LNCAP (cell line): ENCODE results near the gene NT5DC2.

Source experiments
- TF ChIP-seq, protein P1 (sequence below): fragments of 450-650 bp; IDR thresholded peaks from 2 replicates; pipeline ENCODE4 v1.5.1; 2017; ENCODE audit warnings: mild to moderate bottlenecking

Gene NT5DC2

DNA sequence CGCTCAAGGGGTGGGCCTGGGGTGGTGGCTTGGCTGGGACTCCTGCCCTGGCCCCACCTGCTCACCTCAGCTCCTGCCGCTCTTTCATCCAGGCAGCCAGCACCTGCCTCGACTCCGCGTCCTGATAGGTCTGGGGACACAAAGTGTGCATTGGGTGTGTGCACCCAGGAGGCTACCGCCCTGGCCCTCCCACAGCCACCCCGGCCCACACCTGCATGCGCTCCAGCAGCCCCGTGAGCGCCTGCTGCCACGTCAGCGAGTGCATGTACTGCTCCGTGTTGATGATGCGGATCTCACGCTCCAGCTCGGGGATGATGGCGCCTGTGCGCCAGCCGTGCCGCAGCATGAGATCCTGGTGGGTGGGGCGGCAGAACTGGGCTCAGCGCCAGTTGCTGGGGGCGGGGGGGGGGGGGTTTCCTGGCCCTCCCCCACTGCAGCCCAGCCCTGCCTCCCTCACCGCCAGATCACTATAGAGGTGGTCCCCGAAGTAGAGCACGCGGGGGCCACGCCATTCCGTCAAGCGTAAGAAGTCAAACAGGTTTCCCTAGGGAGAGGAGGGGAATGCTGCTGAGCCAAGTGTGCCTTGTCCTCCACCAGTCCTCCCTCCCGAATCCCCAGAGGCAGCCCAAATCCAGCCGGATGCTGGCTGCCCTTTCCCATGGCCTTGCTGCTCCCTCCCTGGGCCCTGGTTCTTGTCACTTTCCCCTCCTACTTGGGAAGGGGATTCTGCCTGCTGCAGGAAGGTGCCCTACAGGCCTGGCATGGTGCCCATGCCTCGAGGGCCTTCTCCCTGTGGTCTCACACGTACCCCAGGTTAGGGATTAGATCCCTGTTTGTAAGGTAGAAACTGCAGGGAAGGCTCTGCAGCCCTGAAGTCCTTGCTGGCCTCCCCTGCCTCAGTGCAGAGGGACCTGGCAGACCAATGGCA, 8.6 kb downstream of the NT5DC2 start:
- TF ChIP-seq, protein P1, sequence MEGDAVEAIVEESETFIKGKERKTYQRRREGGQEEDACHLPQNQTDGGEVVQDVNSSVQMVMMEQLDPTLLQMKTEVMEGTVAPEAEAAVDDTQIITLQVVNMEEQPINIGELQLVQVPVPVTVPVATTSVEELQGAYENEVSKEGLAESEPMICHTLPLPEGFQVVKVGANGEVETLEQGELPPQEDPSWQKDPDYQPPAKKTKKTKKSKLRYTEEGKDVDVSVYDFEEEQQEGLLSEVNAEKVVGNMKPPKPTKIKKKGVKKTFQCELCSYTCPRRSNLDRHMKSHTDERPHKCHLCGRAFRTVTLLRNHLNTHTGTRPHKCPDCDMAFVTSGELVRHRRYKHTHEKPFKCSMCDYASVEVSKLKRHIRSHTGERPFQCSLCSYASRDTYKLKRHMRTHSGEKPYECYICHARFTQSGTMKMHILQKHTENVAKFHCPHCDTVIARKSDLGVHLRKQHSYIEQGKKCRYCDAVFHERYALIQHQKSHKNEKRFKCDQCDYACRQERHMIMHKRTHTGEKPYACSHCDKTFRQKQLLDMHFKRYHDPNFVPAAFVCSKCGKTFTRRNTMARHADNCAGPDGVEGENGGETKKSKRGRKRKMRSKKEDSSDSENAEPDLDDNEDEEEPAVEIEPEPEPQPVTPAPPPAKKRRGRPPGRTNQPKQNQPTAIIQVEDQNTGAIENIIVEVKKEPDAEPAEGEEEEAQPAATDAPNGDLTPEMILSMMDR: no peak

DNA sequence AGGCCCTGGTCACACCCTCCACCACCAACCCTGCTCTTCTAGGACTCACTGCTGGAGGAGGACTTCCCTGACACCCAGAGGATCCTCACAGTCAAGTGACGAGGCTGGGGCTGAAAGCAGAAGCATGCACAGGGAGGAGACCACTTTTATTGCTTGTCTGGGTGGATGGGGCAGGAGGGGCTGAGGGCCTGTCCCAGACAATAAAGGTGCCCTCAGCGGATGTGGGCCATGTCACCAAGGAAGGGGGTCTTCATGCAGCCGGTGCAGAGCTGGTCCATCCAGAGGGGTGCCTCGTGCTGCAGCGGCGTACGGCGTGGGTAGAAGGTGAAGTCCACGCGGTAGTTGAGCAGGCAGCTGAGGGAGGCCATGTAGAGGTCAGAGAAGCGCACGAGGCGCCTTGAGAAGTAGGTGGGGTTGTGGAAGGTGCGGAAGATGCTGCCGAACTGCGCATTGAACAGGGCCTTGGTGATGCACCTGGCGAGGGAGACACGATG, 9.4 kb downstream of the NT5DC2 start:
- TF ChIP-seq, protein P1: no peak

DNA sequence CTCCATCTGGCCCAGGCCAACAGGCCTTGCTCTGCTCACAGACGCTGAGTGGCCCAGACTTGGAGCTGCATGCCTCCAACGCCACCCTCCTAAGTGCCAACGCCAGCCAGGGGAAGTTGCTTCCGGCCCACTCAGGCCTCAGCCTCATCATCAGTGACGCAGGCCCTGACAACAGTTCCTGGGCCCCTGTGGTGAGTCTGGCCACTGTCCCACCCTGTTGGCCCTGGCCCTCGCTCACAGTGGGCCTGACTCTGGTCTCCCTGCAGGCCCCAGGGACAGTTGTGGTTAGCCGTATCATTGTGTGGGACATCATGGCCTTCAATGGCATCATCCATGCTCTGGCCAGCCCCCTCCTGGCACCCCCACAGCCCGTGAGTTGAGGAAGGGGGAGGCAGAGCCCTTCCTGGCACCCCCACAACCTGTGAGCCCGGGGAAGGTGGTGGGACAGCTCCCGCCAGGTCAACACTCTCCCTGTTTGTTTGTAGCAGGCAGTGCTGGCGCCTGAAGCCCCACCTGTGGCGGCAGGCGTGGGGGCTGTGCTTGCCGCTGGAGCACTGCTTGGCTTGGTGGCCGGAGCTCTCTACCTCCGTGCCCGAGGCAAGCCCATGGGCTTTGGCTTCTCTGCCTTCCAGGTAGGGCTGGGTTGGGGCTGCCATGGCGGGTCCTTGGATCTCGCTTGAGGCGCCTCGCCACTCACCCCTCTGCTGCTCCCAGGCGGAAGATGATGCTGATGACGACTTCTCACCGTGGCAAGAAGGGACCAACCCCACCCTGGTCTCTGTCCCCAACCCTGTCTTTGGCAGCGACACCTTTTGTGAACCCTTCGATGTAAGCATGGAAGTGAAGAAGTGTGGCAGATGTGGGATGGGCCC, 10.0 kb downstream of the NT5DC2 start:
- TF ChIP-seq, protein P1: no peak

DNA sequence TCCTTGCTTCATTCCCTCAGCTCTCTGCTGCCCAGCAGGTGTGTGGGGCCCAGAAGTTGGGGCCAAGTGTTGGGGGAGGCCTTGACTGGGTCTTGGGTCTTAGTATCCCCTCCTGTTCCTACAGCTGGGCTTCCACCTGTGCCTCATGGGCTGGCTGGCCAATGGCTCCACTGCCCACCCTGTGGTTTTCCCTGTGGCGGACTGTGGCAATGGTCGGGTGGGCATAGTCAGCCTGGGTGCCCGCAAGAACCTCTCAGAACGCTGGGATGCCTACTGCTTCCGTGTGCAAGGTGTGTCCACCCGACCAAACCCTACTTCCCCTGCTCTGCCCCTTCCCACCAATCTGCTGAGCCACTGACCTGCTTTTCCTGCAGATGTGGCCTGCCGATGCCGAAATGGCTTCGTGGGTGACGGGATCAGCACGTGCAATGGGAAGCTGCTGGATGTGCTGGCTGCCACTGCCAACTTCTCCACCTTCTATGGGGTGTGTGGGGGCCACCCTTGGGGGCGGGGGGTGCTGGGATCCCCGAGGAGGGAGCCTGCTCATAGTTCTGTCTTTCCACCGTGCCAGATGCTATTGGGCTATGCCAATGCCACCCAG, 10.9 kb downstream of the NT5DC2 start:
- TF ChIP-seq, protein P1: no peak

DNA sequence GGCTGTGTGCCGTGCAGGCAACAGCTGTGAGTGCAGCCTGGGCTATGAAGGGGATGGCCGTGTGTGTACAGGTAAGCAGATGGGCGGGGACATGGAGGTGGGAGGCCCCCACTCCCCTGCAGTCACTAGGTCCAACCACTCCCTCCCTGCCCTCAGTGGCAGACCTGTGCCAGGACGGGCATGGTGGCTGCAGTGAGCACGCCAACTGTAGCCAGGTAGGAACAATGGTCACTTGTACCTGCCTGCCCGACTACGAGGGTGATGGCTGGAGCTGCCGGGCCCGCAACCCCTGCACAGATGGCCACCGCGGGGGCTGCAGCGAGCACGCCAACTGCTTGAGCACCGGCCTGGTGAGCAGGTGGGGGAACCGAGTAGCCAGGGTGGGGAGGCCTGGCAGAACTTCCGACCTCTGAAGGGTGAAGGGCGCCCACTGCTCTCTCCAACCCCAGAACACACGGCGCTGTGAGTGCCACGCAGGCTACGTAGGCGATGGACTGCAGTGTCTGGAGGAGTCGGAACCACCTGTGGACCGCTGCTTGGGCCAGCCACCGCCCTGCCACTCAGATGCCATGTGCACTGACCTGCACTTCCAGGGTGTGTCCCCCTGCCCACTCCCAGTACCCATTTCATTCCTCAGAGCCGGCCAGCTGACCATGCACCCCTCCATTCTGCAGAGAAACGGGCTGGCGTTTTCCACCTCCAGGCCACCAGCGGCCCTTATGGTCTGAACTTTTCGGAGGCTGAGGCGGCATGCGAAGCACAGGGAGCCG, 11.6 kb downstream of the NT5DC2 start:
- TF ChIP-seq, protein P1: no peak

DNA sequence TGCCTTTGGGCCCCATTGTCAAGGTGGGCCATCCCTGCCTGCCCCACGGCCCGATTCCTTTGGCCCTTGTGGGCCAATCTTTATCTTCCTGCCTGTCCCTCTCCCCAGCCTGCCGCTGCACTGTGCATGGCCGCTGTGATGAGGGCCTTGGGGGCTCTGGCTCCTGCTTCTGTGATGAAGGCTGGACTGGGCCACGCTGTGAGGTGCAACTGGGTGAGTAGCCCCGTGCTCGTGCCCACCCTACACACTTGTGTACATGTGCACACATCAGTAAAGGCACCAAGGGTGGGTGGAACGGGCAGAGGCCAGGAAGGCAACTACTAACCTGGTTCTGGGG, 12.2 kb downstream of the NT5DC2 start:
- TF ChIP-seq, protein P1: no peak
